ENCODE results near the gene TEX14.

GRCh38 chr17:58677194-58677880 is 14.5 kb downstream of the TEX14 start:
- TF ChIP-seq, protein P1, sequence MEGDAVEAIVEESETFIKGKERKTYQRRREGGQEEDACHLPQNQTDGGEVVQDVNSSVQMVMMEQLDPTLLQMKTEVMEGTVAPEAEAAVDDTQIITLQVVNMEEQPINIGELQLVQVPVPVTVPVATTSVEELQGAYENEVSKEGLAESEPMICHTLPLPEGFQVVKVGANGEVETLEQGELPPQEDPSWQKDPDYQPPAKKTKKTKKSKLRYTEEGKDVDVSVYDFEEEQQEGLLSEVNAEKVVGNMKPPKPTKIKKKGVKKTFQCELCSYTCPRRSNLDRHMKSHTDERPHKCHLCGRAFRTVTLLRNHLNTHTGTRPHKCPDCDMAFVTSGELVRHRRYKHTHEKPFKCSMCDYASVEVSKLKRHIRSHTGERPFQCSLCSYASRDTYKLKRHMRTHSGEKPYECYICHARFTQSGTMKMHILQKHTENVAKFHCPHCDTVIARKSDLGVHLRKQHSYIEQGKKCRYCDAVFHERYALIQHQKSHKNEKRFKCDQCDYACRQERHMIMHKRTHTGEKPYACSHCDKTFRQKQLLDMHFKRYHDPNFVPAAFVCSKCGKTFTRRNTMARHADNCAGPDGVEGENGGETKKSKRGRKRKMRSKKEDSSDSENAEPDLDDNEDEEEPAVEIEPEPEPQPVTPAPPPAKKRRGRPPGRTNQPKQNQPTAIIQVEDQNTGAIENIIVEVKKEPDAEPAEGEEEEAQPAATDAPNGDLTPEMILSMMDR (IDR thresholded peaks at IDR 0.05), result no peak
- TF ChIP-seq POLR2A (IDR thresholded peaks at IDR 0.05), result no peak
- TF ChIP-seq EP300 (IDR thresholded peaks at IDR 0.05), result no peak

All from ovary (tissue), 3 donors.